Lung (tissue), 12 donors: Measurements from ENCODE around the gene PPIP5K2. TPM values are rescaled to one million over a fixed set of nuclear protein-coding genes. Genes with fewer than 3 reads are reported as not detected.

Source experiments
- ATAC-seq: fragments of 200-7000 bp; cut with Tn5 transposase; one replicate; pipeline ENCODE4 v1.9.1; 2020; ENCODE audit warnings: moderate number of reproducible peaks; ENCODE audit not compliant: insufficient read depth, low FRiP score
- DNase-seq, 3 donors: peaks; one replicate each; pipeline ENCODE4 v3.0.0-alpha.2; 2013 to 2017
- H3K27ac ChIP-seq, 2 donors: one replicate each; pipeline ENCODE4 v1.5.1; 2013; ENCODE audit warnings: mild to moderate bottlenecking in 2 of 2, moderate library complexity in 2 of 2, control low read depth in 1 of 2, inconsistent platforms in 1 of 2, low read depth in 1 of 2, low read length in 1 of 2
- H3K27me3 ChIP-seq, 3 donors: one replicate each; pipeline ENCODE4 v1.5.1; 2013; ENCODE audit warnings: low read length in 2 of 3; ENCODE audit not compliant: control insufficient read depth in 3 of 3, insufficient read depth in 3 of 3
- H3K36me3 ChIP-seq, 4 donors: one replicate each; pipeline ENCODE4 v1.5.1; 2013; ENCODE audit warnings: low read length in 4 of 4, mild to moderate bottlenecking in 1 of 4, moderate library complexity in 1 of 4; ENCODE audit not compliant: control insufficient read depth in 4 of 4, insufficient read depth in 4 of 4
- H3K4me1 ChIP-seq, 5 donors: one replicate each; pipeline ENCODE4 v1.5.1; 2013; ENCODE audit warnings: low read length in 5 of 5, mild to moderate bottlenecking in 2 of 5, moderate library complexity in 1 of 5; ENCODE audit not compliant: control insufficient read depth in 5 of 5, insufficient read depth in 5 of 5
- H3K4me3 ChIP-seq: one replicate; pipeline ENCODE4 v1.5.1; 2013; ENCODE audit warnings: mild to moderate bottlenecking, control low read depth, moderate library complexity
- H3K9ac ChIP-seq, 2 donors: one replicate each; pipeline ENCODE4 v1.5.1; 2013; ENCODE audit warnings: low read length in 2 of 2, control low read depth in 1 of 2; ENCODE audit not compliant: insufficient read depth in 1 of 2
- H3K9me3 ChIP-seq, 4 donors: one replicate each; pipeline ENCODE4 v1.5.1; 2013; ENCODE audit warnings: low read length in 3 of 4, mild to moderate bottlenecking in 1 of 4, moderate library complexity in 1 of 4; ENCODE audit not compliant: control insufficient read depth in 4 of 4, insufficient read depth in 3 of 4
- CTCF ChIP-seq: IDR thresholded peaks from 2 replicates; pipeline ENCODE4 v1.5.1; 2012; ENCODE audit warnings: mild to moderate bottlenecking; ENCODE audit errors: control extremely low read depth, extremely low read depth
- WGBS, 2 donors: extraction: QIAGEN DNeasy Blood & Tissue Kit; methylation state at CpG; one replicate each; pipeline ENCODE4 v1.1.7; 2013; 5-methylcytosine and 5-hydroxymethylcytosine counted together
- polyA plus RNA-seq, 2 donors: library from polyadenylated mRNA; stranded (reverse); fragments of 200-250 nt; gene quantifications; one replicate each; pipeline ENCODE4 v1.2.1, GENCODE V29; 2013
- total RNA-seq, 2 donors: library from RNA; depleted of rRNA in 1 of 2; stranded (reverse); fragments of >200 nt in 1 of 2; gene quantifications; one replicate each; pipeline ENCODE4 v1.2.1, GENCODE V29; 2014 to 2021
- donor health status: control.
- donor health status: control.
- donor health status: Bipolar disorder and iron deficiency.
- donor health status: healthy.
- donor health status: DM: yes; HTN: yes; CAD: no.

Gene PPIP5K2
- total and polyA plus RNA-seq, 4 donors = 15.4 to 109 (median 33.5) TPM

- TF ChIP-seq CTCF = no peak
- Histone ChIP-seq H3K4me1 (peaks cover 0 to 27% (median 3%) of the 10 kb centered on the region in 5 donors), H3K9ac (no peak overlapping the region), H3K4me3 (no peak overlapping the region), H3K36me3 (no peaks in the 10 kb centered on the region), H3K9me3 (no peaks in the 10 kb centered on the region), H3K27ac (no peak overlapping the region), H3K27me3 (peaks cover 0 to 3% (median 0%) of the 10 kb centered on the region in 3 donors)
- DNase-seq (no peak), ATAC-seq (no peak)
- 66 to 73% methylated on average over 3 of the region's 3 CpGs for WGBS, 2 donors
Observed at GRCh38 chr5:103260951-103261350, 140.8 kb downstream of the PPIP5K2 start.

Other genes with a start within 250 kb of the PPIP5K2 start
- 10 to 100 TPM in 1 of 2 donors, 1 to 10 TPM in 1; 6.6 to 12.6 TPM for gene GIN1, start 163 bp upstream of the PPIP5K2 start, total RNA-seq
- 1 to 10 TPM; 3.1 to 4.9 TPM for gene GIN1, start 163 bp upstream of the PPIP5K2 start, polyA plus RNA-seq
- 1 to 10 TPM; 5.9 to 9.9 TPM for gene MACIR, start 138.5 kb downstream of the PPIP5K2 start, total RNA-seq
- 1 to 10 TPM; 3.9 to 4.1 TPM for gene MACIR, start 138.5 kb downstream of the PPIP5K2 start, polyA plus RNA-seq